NCI-H146 (cell line): Measurements from ENCODE around the gene CTNNA3.

Experiments
- DNase-seq: peaks from one replicate; lab custom pipeline; 2025; lab: John Stamatoyannopoulos, UW

Gene CTNNA3

DNA sequence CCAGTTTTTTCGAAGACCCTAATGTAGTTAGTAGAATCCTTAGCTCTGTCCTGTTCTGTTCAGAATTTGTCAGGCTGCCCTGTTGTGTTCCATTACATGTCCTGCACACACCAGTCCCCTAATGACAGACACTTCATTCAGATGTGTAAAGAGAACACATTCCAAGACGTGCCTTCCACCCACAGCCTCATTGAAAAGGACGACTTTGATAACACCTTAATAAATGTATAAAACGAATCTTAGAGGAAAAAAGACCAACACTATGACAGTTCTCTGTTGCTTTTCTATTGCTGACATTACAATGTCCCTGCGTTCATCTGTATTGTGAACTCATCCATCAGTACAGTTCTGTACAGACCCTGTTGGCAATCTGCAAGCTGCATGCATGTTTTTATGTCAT lies 766.6 kb downstream of the CTNNA3 start:
- DNase-seq: no peak

DNA sequence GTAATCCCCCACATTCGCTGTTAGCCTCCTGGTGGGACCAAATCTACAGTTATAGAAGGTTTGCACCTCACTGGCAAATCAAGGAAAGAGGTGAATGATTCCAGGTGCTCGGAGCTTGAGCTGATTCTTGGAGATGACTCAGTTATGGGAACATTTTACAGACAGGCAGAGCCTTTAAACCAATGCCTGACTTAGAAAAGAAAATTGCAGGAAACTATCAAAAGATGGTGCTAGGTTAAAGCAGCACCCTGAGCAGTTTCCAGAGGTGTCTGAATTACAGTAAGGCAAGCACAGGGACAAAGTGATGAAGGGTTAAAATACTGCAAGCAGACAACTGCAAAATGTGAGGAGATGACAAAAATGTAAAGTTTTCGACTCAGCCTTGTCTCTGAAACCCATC lies 767.2 kb downstream of the CTNNA3 start:
- no peak for DNase-seq

DNA sequence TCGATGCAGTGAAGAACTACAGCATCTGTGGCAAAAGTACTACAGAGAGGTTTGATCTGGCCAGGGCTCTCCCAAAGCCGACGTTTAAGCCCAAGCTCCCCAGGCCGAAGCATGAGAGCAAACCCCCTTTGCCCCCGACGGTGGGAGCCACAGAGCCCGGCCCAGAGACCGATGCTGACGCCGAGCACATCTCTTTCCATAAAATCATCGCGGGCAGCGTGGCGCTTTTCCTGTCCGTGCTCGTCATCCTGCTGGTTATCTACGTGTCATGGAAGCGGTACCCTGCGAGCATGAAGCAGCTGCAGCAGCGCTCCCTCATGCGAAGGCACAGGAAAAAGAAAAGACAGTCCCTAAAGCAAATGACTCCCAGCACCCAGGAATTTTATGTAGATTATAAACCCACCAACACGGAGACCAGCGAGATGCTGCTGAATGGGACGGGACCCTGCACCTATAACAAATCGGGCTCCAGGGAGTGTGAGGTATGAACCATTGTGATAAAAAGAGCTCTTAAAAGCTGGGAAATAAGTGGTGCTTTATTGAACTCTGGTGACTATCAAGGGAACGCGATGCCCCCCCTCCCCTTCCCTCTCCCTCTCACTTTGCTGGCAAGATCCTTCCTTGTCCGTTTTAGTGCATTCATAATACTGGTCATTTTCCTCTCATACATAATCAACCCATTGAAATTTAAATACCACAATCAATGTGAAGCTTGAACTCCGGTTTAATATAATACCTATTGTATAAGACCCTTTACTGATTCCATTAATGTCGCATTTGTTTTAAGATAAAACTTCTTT lies 767.8 kb downstream of the CTNNA3 start:
- DNase-seq: peak; percentile 26

DNA sequence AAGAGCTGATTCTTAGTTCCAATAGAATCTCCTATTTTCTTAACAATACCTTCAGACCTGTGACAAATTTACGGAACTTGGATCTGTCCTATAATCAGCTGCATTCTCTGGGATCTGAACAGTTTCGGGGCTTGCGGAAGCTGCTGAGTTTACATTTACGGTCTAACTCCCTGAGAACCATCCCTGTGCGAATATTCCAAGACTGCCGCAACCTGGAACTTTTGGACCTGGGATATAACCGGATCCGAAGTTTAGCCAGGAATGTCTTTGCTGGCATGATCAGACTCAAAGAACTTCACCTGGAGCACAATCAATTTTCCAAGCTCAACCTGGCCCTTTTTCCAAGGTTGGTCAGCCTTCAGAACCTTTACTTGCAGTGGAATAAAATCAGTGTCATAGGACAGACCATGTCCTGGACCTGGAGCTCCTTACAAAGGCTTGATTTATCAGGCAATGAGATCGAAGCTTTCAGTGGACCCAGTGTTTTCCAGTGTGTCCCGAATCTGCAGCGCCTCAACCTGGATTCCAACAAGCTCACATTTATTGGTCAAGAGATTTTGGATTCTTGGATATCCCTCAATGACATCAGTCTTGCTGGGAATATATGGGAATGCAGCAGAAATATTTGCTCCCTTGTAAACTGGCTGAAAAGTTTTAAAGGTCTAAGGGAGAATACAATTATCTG lies 768.6 kb downstream of the CTNNA3 start:
- DNase-seq: no peak

DNA sequence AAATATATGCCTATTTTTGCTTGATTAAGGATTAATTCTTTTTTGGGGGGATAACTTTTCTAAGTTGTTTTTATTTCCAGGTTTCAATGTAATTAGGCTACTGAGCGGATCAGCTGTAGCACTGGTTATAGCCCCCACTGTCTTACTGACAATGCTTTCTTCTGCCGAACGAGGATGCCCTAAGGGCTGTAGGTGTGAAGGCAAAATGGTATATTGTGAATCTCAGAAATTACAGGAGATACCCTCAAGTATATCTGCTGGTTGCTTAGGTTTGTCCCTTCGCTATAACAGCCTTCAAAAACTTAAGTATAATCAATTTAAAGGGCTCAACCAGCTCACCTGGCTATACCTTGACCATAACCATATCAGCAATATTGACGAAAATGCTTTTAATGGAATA lies 769.2 kb downstream of the CTNNA3 start:
- no peak for DNase-seq

DNA sequence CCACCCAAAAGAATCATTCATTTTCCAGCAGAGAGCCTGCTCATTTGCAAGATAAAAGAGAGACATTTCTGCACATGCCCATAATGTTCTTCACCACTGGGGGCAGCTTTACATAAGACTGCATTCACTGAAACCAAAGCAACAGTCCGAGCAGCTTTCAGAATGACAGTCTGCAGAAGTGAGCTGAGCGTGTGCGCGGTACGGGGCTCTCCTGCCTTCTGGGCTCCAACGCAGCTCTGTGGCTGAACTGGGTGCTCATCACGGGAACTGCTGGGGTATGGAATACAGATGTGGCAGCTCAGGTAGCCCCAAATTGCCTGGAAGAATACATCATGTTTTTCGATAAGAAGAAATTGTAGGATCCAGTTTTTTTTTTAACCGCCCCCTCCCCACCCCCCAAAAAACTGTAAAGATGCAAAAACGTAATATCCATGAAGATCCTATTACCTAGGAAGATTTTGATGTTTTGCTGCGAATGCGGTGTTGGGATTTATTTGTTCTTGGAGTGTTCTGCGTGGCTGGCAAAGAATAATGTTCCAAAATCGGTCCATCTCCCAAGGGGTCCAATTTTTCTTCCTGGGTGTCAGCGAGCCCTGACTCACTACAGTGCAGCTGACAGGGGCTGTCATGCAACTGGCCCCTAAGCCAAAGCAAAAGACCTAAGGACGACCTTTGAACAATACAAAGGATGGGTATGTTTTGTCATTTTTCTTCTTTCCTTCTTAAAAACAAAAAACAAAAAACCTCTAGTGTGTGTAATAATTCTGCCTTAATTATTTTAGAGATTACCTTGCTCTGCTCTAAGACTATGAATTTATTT lies 769.9 kb downstream of the CTNNA3 start, which contains the start of gene LRRTM3:
Gene LRRTM3, plus strand, starts transcription at position 141 of the 820 bp plus-strand sequence.
- DNase-seq: peak; percentile 62

DNA sequence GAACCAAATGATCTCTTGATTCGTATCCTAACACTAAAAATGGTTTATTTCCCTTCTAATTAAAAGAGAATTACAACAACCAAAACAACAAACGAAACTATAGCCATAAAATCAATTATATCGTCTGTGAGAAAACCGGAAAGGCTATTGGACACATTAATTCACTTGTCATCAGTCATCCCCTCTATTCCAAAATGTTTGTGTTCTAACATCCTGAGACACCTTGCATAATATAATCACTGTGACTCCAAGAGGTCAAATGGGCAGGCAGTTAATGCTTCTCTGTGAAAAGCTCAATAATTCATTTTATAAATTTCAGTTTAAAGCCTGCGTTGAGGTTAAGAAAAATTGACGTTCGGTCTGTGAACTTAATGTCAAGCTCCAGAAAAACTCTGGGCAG lies 770.6 kb downstream of the CTNNA3 start:
- no peak for DNase-seq

DNA sequence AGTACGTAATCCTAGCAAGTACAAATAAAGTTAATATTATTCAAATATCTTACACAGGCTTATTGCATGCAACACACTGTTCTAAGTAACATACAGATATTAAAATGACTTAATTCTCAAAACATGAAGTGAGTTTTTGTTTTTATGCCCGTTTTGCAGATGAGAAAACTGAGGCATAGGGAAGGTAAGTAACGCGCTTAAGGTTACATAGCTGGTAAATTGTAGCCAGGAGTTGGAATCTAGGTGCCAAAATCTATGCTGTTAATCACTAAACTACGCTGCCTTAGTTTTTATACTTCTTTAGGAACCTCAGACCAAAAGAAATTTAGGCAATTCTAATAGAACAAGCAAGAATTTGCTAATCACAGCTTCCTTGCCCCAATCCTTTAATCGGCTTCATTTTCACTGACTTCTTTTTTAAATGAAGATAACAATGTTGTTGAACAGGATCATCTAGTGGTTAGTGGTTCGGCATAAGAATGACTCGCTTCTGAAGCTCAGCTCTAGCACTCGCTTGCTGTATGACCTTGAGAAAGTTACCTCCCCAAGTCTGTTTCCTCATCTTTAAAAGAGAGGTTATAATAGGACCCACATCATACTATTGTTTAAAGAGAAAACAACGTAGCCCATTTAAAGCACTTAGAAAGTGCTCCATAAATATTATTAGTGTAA lies 771.2 kb downstream of the CTNNA3 start:
- no peak for DNase-seq

DNA sequence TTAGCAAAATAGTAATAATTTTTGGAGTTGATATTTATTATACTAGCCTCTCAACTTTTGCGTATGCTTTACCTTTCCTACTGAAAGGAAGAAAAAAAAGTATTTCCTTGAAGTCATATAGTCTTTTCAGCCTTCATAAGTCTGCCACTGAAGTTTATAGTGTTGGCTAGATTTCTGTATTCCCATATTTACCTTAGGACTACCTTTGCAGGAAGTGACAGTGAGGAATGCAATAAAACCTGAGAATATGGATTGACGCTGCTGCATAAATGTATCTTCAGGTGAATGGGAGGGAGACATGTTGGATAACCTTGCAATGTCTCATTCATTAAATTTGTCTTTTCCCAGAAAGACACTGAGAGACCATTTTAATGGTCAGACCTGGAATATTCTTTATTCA lies 776.7 kb downstream of the CTNNA3 start:
- DNase-seq: no peak

DNA sequence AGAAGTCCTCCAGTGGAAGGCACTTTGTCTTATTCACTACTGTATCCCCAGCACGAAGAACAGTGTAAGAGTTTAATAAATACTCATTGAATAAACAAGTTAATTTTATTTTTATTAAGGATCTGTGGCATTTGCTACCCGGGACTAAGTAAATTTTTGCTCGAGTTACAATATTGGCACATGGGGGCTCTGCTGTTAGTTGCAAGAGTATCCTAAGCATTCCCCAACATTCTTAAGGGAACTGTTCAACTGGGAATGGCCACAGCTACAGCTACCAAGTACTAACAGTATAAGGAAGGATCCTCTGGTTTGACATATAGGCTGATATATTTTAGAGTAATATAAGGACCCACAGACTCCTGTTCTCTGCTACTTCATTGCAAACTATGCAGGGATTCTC lies 778.9 kb downstream of the CTNNA3 start:
- DNase-seq: no peak

DNA sequence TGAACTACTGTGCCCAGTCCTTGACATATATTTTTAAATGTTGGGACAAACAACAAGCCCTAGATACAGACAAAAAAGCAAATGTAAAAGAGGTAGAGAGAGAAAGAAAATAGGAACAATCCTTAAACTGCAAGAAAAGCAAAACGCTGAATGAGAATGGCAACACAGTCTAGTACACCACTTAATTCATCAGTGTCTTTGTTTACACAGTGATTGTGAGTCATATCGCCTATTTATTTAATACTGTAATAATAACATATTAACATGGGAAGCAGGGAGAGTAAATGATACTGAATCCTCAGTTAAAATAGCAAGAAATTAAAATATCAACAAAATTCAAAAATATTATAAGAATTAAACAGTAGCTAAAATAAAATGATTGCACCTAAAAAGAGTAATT lies 780.0 kb downstream of the CTNNA3 start:
- DNase-seq: no peak

DNA sequence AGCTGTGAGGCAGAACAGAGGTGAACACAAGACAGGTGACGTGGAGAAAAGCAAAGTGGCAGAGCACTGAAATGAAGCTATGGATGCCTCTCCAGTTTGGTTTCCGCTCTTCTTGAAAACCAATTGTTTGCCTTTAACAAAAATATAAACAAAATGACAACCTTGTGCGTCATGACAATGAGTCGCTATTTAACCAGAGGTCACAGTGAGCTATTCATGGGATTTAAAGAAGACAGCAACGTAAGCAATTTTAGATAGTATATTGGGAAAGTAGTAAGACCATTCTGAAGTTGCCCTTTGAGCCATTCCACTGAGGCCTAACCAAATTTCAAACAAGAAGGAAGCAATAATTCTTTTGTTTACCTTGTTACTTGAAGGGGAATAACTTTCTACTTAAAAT lies 785.3 kb downstream of the CTNNA3 start:
- no peak for DNase-seq

DNA sequence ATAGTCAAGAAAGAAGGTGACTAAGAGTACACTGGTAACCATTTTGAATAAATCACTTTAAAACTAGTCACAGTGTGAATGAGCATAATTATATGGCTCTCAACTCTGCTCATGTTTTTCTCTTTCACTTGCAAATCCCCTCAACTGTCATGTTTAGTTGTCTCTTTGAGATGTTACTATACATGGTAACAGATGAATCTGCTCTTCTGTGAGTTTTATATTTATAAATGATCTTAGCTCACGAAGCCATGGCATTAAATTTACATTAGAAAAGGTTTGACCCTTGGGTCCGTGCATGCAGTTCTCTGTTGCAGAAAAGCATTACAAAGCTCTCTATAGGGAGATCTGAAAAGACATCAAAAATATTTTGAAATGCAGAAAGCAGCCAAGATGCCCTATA lies 803.1 kb downstream of the CTNNA3 start:
- DNase-seq: no peak

DNA sequence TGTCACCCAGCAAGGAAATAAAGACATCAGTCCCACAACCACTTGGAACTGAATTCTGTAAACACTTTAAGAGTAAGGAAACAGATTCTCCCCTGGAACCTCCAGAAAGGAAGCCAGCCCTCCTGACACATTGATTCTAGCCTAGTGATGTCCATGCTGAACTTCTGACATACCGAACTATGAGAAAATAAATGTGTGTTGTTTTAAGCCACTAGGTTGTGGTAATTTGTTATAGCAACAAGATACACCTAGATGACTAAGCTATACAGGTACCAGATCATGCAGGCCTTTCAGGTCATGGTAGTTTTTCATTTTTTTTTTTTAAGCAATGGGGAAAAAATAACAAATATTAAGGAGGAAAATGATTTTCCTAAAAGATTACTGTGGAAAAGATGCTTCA lies 807.8 kb downstream of the CTNNA3 start:
- no peak for DNase-seq

DNA sequence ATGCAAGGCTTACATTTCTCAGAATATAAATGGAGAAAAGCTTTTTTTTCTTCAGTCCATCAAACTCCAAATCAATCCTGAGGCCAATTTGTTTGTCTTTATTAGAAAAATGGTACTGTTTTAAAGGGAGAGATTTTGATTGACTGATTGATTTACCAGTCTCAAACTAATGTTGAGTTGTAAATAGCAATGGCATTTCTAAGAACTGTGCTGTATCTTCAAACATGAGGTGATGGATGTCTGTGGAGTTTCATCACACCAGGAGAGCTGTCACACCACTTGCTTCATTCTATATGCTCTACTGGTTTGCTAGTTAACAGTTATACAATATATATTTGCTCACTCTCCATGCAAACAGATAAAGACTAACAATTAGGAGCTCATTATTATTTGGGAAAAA lies 809.1 kb downstream of the CTNNA3 start:
- no peak for DNase-seq

DNA sequence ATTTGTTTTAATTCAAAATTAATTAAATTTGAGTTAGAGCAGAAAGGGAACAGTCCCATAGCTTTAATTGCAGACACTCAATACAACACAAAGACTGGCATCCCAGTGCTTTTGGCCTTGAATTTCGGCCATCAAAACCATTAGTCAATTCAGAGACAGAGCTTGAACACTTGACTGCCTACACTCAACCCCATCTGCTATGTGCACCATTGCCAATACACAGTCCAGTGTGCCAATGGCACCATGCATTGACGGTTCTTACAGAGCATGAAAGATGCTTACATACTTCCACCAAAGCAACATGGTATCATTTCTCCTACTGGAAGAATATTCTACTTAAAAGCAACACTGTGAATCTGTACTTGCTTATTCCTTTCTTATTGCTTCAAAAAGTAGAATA lies 813.7 kb downstream of the CTNNA3 start:
- no peak for DNase-seq

DNA sequence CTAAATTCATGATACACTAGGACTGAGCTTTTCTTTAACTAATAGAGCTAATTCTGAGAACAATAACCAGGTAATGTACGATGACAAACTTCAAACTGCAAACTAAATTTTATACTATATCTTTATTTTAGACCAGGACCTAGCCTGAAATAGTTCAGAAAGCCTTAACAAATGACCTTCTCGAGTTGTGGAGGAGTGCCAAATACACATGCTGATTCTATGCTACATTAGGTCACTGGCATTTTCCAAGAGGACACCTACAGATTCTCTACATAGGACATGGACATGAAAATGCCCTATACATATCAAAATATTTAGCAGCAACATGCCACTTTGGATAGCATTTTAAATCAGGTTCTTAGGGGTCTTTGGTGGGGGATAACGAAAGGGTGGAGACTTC lies 814.2 kb downstream of the CTNNA3 start:
- no peak for DNase-seq

DNA sequence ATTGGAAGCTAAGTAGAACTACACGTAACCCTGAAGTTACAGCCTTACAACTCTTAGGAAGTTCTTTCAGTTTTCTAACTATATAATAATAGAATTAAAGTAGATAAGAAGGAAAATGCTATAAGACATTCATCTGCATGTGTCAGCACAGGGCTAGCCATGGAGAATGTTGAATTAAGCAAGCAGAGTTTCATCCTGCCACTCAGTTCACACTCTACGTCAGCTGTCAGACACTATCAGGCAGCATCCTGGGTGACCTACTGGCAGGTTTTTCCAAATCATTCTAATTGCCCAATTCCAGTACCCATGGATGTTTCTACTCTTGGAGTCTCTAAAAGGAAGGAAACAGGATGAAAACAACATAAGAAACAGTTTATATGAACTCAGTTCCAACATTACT lies 815.2 kb downstream of the CTNNA3 start:
- DNase-seq: no peak

DNA sequence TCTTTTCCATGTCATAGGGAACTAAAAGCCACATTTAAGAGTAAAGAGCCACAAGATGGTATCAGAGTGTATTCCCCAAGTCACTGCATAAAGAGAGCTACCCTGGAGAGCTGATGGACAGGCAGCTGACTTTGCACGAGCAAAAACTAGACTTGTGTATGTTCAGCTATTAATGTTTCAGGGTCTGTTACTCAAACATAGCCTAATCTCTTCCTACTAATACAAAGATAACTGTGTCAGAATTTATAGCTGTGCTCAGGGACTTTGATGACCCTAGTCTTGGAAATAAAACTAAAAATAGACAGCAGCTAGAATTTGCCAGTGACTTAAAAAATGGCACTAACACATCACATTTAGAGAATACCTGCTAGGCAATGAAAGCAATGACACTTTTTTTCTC lies 815.7 kb downstream of the CTNNA3 start:
- DNase-seq: no peak

DNA sequence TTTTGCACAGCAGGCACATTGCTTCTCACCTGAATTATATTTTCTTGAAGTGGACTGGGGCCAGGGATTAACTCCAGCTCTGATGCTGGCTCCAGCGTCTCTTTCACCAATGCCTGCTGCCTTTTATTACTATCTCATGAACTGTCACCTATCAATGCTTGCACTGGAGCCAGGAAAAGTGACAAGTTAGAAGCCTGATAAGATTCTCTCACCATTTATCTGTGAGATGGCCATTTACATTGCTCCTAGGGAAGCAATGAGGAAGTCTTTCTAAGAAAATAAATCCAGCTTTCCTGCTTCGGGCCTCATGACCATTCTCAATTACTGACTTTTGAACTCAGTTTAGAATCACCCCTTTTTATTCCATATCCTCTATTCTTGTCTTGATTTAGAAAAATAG lies 818.6 kb downstream of the CTNNA3 start:
- DNase-seq: no peak

DNA sequence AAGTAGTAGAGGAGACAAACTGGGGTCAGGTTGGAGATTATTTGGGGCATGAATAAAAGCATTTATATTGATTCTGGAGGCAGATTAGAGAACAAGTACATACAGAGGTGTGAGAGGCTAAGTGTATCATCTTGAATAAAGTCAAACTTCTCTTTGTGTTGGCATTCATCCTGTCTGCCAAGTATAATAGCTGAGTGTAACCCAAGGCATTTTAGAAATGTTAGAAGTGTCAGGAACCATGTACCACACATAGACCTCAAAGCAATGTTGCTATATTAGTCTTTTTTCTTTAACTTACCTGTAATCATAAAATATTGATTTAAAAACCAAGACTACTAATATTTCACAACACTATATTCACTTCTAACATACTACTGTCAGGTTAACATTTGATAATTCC lies 826.4 kb downstream of the CTNNA3 start:
- DNase-seq: no peak

DNA sequence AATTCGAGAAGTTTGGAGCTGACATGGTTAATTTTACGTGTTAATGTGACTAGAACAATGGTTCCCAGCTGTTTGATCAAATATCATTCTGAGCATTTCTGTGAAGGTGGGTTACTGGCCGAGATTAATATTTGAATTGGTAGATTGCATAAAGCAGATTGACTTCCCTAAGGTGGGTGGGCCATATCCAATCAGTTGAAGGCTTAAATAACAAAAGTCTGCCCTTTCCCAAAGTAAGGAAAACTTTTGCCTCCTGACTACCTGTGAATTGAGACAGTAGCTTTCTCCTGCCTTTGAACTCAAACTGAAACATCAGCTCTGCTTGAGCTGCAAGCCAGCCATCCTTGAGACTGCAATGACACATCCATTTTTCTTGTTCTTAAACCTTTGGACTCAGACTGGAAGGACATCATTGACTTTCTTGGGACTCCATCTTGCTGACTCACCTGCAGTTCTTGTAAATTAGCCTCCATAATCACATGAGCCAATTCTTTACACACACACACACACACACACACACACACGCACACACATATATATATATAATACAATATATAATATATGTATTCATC lies 833.2 kb downstream of the CTNNA3 start:
- DNase-seq: no peak
